NCI-H2196 treated with DMSO at 0.1 percent for 48 hours (cell line): Measurements from ENCODE around the gene MAP7D1.
"Not testable (repeated sequence)": the region's sequence is repeated elsewhere in the genome, so short reads cannot be mapped to it uniquely, and the experiment has no call there.

ENCODE experiments used
- DNase-seq: peaks from one replicate; lab custom pipeline; 2025; ENCODE audit not compliant: unreplicated experiment; lab: John Stamatoyannopoulos, UW

The MAP7D1 gene

DNA sequence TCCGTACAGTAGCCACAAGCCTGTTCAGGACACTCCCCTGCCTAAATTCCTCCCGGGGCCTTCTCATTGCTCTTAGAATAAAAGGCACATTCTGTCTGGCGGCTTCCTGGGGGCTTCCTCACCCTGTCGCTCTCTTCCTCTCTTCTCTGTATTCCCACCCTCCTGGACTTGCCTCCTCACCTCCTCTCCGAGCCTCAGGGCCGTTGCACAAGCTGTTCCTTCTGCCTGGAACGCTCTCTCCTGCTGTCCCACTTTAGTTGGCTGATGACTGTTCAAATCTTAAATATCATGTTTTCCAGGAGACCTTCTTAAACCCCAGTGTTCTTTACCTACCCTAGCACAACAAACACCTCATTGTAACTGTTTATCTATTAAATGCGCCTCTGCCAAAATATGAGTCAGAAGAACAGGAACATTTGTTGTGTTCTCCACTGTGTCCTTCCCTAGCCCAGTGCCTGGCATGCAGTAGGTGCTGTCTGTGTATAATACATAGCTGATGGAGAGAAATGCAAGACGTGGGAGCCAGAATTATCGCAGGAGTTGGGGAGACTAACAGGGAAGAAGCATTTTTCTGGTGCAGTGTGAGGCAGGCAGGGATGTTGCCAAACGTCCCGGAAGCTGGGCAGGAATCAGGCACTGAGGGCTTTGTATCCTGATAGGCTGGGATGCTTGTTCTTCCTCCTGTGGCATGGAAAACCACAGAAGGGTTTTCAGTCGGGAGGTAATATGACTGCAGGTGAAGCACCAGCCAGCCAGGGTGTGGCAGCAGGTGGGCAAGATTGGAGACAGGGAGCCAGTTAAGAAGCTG is 44.2 kb downstream of the MAP7D1 start:
- DNase-seq, result no peak

DNA sequence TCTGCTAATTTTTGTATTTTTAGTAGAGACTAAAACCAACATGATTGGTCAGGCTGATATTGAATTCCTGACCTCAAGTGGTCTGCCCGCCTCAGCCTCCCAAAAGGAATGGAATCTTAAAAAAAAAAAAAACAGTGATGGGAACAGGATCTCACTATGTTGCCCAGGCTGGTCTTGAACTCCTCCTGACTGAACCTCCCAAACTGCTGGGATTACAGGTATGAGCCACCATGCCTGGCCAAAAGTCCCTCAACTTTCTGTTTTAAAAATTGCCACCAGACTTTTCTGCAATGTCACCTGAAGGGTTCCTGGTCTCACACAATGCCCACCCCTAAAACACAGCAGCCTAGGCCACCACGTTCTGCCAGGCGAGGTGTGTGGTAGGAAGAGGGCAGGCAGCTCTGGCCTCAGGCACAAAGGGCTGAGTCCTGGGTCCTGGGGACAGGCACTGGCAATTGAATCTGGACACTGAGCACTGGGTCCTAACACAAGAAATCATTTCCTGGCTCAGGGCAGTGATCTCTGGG is 47.1 kb downstream of the MAP7D1 start:
- no peak for DNase-seq

GRCh38 chr1:36203554-36204346 is 47.8 kb downstream of the MAP7D1 start:
- DNase-seq, result peak; percentile 47

GRCh38 chr1:36204347-36204909 is 48.5 kb downstream of the MAP7D1 start:
- no peak for DNase-seq

- DNase-seq, result no peak
These were observed 50.4 kb downstream of the MAP7D1 start for GRCh38 chr1:36206323-36206858.

DNA sequence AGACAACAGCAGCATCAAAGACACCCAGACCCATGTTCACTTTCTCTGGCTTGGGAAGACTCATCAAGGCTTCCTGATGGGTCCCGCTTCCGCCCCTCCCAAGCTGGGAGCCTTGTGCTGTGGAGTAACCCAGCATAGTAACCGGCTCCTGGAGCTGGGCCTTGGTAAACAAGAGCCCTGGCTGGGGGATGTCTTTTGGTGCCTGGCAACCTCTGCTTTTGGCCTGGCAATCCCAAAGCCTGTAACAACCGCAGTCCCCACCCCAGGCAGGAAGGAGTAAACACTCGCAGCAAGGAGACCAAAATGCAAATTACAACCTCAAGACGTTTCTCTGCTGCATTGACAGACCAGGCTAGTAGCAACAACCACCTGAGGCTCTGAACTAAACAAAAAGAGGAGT is 51.4 kb downstream of the MAP7D1 start:
- peak; percentile 41 for DNase-seq

DNA sequence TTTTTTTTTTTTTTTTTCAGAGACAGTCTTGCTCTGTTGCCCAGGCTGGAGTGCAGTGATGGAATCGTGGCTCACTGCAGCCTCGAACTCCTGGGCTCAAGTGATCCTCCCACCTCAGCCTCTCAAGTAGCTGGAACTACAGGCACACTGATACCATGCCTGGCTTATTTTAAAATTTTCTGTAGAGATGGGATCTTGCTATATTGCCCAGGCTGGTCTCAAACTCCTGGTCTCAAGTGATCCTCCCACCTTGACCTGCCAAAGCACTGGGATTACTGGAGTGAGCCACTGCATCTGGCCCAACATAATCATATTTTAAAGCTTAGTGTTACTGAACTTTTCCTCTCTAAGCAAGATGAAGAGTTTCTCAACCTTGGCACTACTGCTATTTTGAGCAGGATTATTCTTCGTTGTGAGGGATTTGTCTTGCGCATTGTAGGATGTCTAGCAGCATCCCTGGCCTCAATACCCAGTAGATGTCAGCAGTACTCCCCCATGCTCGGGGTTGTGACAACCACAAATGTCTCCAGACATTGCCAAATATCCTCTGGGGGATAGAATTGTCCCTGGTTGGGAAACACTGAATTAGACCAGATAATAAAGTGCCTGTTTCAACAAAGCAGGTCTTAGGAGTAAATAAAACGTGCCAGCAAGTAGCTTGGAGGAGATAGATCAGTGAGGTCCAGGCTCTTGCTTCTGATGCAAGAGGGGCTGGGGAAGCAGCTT is 53.2 kb downstream of the MAP7D1 start:
- DNase-seq, result no peak

DNA sequence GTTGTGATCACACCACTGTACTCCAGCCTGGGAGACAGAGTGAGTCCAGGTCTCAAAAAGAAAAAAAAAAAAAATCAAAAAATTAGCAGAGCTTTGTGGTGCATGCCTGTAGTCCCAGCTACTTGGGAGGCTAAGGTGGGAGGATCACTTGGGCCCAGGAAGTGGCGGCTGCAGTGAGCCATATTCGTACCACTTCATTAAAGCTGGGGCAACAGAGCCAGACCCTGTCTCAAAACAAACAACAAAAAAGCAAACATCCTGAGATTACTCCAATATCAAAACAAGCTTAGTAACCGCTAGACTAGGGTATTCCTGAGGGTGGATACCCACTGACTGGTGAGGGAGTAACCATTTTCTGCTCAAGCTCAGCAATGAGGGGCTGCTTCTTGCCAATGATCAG is 55.3 kb downstream of the MAP7D1 start:
- DNase-seq, result no peak

DNA sequence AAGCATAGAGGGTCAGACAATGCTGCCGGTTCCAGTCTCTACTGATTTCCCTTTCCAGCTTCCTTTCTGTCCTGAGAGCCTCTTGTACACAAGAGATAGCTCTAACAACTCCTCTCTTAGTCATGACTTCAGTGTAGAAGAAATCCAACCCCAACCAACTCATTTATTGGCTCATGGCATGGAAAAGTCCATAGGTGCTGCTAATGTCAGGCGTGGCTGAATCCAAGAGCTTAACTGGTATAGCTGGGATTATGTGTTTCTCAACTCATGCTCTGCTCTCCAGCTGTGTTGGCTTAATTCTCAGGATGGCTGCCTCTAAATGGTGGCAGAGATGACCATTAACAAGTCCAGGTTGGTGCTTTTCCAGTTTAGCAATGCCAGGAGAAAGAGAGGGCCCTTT is 55.9 kb downstream of the MAP7D1 start:
- no peak for DNase-seq

- DNase-seq, result no peak
These were observed 56.8 kb downstream of the MAP7D1 start for GRCh38 chr1:36212782-36213181.

GRCh38 chr1:36217670-36218069 is 61.7 kb downstream of the MAP7D1 start:
- DNase-seq, result no peak

GRCh38 chr1:36221901-36222300 is 65.9 kb downstream of the MAP7D1 start:
- not testable (repeated sequence) for DNase-seq

DNA sequence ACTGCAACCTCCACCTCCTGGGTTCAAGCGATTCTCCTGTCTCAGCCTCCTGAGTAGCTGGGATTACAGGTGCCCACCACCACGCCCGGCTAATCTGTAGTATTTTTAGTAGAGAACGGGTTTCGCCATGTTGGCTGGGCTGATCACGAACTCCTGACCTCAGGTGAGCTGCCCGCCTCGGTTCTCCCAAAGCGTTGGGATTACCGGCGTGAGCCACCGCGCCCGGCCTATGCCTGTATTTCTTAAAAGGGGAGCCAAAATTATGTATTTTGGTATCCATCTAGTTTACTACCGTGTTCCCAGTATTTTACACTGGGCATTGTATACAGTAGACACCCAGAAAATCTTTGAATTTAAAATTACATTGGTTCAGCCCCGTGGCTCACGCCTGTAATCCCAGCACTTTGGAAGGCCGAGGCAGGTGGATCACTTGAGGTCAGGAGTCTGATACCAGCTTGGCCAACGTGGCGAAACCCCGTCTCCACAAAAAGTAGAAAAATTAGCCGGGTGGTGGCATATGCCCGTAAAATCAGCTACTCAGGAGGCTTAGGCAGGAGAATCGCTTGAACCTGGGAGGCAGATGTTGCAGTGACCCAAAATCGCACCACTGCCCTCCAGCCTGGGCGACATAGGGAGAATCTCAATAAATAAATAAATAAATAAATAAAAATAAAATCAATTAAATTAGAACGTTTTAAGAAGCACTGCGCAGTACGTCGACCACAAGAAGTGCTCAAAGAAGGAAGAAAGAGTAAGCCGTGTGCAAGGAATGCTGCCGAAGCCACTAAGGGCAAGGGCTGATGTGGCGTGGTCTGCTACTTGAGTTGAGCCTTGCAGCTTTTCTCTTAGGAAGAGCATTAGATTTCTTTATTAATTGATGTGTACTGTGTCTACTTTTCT is 66.8 kb downstream of the MAP7D1 start:
- no peak for DNase-seq

GRCh38 chr1:36223381-36223995 is 67.5 kb downstream of the MAP7D1 start:
- DNase-seq, result no peak

GRCh38 chr1:36223996-36224536 is 68.1 kb downstream of the MAP7D1 start, which contains the start of gene THRAP3:
THRAP3 (plus strand) TSS chr1:36224443; CDS start chr1:36282564, 58,121 bp downstream.
- DNase-seq, result peak; percentile 99

DNA sequence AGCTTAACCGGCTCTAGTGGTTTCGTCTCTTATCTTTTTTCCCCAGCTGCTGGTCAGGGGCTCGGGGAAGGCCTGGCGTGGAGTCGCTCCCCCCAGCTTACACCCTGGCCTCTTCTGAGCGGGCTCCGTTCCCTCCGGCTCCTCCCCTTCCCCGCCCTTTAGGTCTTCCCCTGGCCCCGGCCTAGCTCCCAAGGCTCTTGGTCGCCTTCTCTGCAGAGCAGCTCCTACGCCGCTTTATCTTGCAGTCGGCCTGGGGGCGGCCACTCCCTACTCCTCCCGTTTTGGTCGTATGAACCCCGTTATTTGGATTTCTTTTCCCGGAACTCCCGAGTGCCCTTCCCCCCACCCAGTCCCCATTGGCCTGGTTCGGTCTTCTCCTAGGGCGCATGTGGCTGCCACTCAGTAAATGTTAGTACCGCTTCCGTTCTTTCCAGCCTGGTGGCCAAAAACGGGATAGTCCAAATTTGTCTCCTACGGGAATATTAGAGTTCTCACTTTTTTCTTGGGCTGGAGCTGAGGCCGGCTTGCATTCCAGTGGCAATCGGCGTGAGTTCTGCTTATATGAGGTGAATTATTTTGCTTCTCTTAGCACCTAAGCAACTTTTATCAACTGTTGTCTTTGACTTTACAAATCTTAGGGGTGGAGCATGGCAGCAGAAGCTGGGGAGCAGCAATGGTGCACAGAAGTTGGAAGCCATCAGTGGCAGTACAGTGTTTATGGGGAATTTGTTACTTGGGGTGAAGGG is 68.8 kb downstream of the MAP7D1 start:
- DNase-seq, result peak; percentile 78

DNA sequence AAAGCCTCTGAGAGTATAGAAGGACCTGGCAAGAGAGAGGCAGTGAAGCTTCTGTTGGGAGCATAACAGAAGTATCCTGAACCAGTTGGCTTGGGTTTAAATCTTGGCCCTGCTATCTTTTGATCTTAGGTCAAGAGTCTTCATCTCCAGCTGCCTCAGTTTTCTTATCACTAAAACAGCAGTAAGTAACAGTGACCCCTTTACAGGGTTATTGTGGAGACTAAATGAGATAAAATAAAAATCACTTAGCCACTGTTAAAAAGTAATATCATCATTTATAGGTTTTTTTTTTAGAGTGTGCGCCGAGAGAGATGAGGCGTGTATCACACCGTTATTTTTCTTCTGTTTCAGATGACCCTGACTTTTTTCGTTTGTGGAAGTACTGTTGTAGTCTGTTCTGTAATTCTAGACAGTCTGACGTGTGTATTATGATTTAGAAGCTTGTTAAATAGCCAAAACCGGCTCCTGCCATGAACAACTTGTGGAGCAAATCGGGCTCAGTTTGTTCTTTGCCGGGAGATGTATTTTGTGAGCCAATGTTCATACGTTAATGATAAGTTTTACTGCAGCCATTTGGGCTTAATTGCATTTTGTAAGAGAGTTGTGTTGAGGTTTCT is 69.4 kb downstream of the MAP7D1 start:
- DNase-seq, result no peak

DNA sequence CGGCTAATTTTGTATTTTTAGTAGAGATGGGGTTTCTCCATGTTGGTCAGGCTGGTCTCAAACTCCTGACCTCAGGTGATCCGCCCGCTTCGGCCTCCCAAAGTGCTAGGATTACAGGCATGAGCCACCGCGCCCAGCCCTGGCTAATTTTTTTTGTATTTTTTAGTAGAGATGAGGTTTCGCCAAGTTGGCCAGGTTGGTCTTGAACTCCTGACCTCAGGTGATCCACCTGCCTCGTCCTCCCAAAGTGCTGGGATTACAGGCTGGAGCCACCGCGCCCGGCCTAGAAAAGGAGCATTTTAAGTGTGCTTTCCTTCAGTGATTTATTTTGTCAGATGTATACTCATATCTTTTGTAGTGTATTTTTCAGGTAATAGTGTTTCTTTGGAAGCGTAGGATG is 74.3 kb downstream of the MAP7D1 start:
- DNase-seq, result not testable (repeated sequence)
